Transverse colon (tissue), 4 donors: ENCODE results near the gene HBEGF. TPM values are rescaled to one million over a fixed set of nuclear protein-coding genes. Genes with fewer than 3 reads are reported as not detected.

ENCODE experiments used
- DNase-seq: peaks from one replicate; pipeline ENCODE4 v3.0.0-alpha.2; 2019
- H3K27ac ChIP-seq, 4 donors: fragments of 200-600 bp; sonication (generic); 2 replicates each; pipeline ENCODE4 v1.5.1; 2016 to 2018; ENCODE audit warnings: inconsistent platforms in 4 of 4
- H3K27me3 ChIP-seq: fragments of 200-600 bp; sonication (generic); 2 replicates; pipeline ENCODE4 v1.5.1; 2017; ENCODE audit warnings: inconsistent platforms
- H3K36me3 ChIP-seq, 4 donors: fragments of 200-600 bp; sonication (generic); 2 replicates each; pipeline ENCODE4 v1.5.1; 2017 to 2019; ENCODE audit warnings: inconsistent platforms in 4 of 4
- H3K4me1 ChIP-seq, 4 donors: fragments of 200-600 bp; sonication (generic); 2 replicates each; pipeline ENCODE4 v1.5.1; 2017 to 2020; ENCODE audit warnings: inconsistent platforms in 4 of 4
- H3K4me3 ChIP-seq, 4 donors: fragments of 200-600 bp; sonication (generic); 1 replicate in 1 of 4; 2 replicates in 3 of 4; pipeline versions ENCODE4 v1.5.1 to v1.6.1; 2017 to 2019; ENCODE audit warnings: inconsistent platforms in 4 of 4
- H3K9me3 ChIP-seq, 2 donors: fragments of 200-600 bp; sonication (generic); 2 replicates each; pipeline ENCODE4 v1.5.1; 2017 to 2019; ENCODE audit warnings: inconsistent platforms in 2 of 2
- CTCF ChIP-seq, 5 experiments: fragments of 200-600 bp in 3 of 5; fragments of 450-650 bp in 2 of 5; sonication (generic) in 3 of 5; IDR thresholded peaks; 1 replicate in 2 of 5; 2 replicates in 3 of 5; pipeline ENCODE4 v1.5.1; 2016 to 2017; ENCODE audit warnings: antibody characterized with exemption in 5 of 5, inconsistent platforms in 3 of 5, mild to moderate bottlenecking in 2 of 5, moderate library complexity in 1 of 5
- EP300 ChIP-seq: sonication (generic); formaldehyde crosslinking; IDR thresholded peaks from one replicate; pipeline ENCODE4 v1.6.1; 2017; ENCODE audit warnings: antibody characterized with exemption, low read depth
- POLR2A ChIP-seq: fragments of 450-650 bp; IDR thresholded peaks from one replicate; pipeline ENCODE4 v1.6.1; 2016; ENCODE audit warnings: antibody characterized with exemption, mild to moderate bottlenecking, moderate library complexity
- POLR2AphosphoS5 ChIP-seq, 3 donors: sonication (generic); formaldehyde crosslinking; IDR thresholded peaks; one replicate each; pipeline ENCODE4 v1.6.1; 2016; ENCODE audit warnings: antibody characterized with exemption in 3 of 3
- WGBS, 2 donors: methylation state at CpG; one replicate each; pipeline ENCODE4 v1.1.5; 2018; ENCODE audit warnings: low coverage in 1 of 2; 5-methylcytosine and 5-hydroxymethylcytosine counted together
- in situ Hi-C, 4 donors: fragments of 200-750 bp; cut with MboI; loops; one replicate each; pipeline versions ENCODE4 v1.15.0 to v1.15.1; 2017; ENCODE audit warnings: low sequenced_read_pairs in 3 of 4, low pct_ligation_motif_present in 1 of 4, low pct_unique_long_range_greater_than_20kb in 1 of 4
- intact Hi-C: fragments of 100-400 bp; cut with DNase I; formaldehyde crosslinking; loops from one replicate; pipeline ENCODE4 v1.15.1; 2023; ENCODE audit warnings: low total_unique reads
- total RNA-seq, 4 donors: library from RNA; depleted of rRNA; stranded (reverse); fragments of >200 nt; gene quantifications; one replicate each; pipeline ENCODE4 v1.1.0, GENCODE V29; 2016

Gene HBEGF
- total RNA-seq, 4 donors from 2014 or later = 10.5 to 40.0 (median 35.6) TPM

- no peaks in the 10 kb centered on the region for H3K27me3 ChIP-seq
- peaks cover 0 to 17% (median 2%) of the 10 kb centered on the region in 4 donors for H3K4me1 ChIP-seq
- no peak overlapping the region for H3K4me3 ChIP-seq
- DNase-seq = no peak
- in situ Hi-C loops = no loop called here
- no peaks in the 10 kb centered on the region for H3K9me3 ChIP-seq
- WGBS, 2 donors = 50 to 67% methylated on average over 1 to 5 of the region's 5 CpGs
- H3K27ac ChIP-seq = peak overlapping the region; percentile 41 to 81 (median 60)
- no peak for TF ChIP-seq CTCF (IDR thresholded peaks at IDR 0.05)
- peak in 1 of 3 donors; percentile 30 for TF ChIP-seq POLR2AphosphoS5 (IDR thresholded peaks at IDR 0.05)
- TF ChIP-seq POLR2A = no peak
- no peaks in the 10 kb centered on the region for H3K36me3 ChIP-seq
- intact Hi-C loops = no loop called here
Observed at GRCh38 chr5:140336388-140336787, 10.0 kb downstream of the HBEGF start.

GRCh38 chr5:140331638-140332037 lies 14.8 kb downstream of the HBEGF start:
- 93% methylated on average over 1 of the region's 1 CpG; no CpG with 5 or more reads in 1 of the 2 donors for WGBS, 2 donors
- no peaks in the 10 kb centered on the region for H3K27me3 ChIP-seq
- no peak overlapping the region for H3K4me3 ChIP-seq
- H3K9me3 ChIP-seq = no peaks in the 10 kb centered on the region
- H3K36me3 ChIP-seq = no peaks in the 10 kb centered on the region
- H3K4me1 ChIP-seq = peaks cover 0 to 8% (median 2%) of the 10 kb centered on the region in 4 donors
- H3K27ac ChIP-seq = no peak overlapping the region
- TF ChIP-seq POLR2AphosphoS5 (IDR thresholded peaks at IDR 0.05) (no peak), EP300 (no peak), POLR2A (no peak), CTCF (IDR thresholded peaks at IDR 0.05) (no peak)
- intact Hi-C loops (no loop called here), in situ Hi-C loops (no loop called here)
- DNase-seq = no peak

- in situ Hi-C loops = no loop called here
- Histone ChIP-seq H3K4me1 (no peaks in the 10 kb centered on the region), H3K27me3 (no peaks in the 10 kb centered on the region), H3K4me3 (no peak overlapping the region), H3K9me3 (no peaks in the 10 kb centered on the region), H3K27ac (no peak overlapping the region), H3K36me3 (no peaks in the 10 kb centered on the region)
- DNase-seq = no peak
- no peak for TF ChIP-seq POLR2AphosphoS5 (IDR thresholded peaks at IDR 0.05)
- TF ChIP-seq POLR2A = no peak
- TF ChIP-seq EP300 = no peak
- no peak for TF ChIP-seq CTCF (IDR thresholded peaks at IDR 0.05)
- intact Hi-C loops = no loop called here
- WGBS, 2 donors = 80 to 83% methylated on average over 2 to 5 of the region's 5 CpGs
Observed at GRCh38 chr5:140329739-140330481, 16.5 kb downstream of the HBEGF start.

- no peak overlapping the region for H3K27ac ChIP-seq
- H3K4me3 ChIP-seq = no peak overlapping the region
- no peaks in the 10 kb centered on the region for H3K27me3 ChIP-seq
- TF ChIP-seq POLR2A = no peak
- no peak for TF ChIP-seq CTCF (IDR thresholded peaks at IDR 0.05)
- no peak for TF ChIP-seq POLR2AphosphoS5 (IDR thresholded peaks at IDR 0.05)
- no peak for TF ChIP-seq EP300
- no peaks in the 10 kb centered on the region for H3K9me3 ChIP-seq
- intact Hi-C loops (no loop called here), in situ Hi-C loops (no loop called here)
- peaks cover 6 to 13% (median 9%) of the 10 kb centered on the region in 4 donors for H3K4me1 ChIP-seq
- 73 to 89% methylated on average over 6 to 8 of the region's 8 CpGs for WGBS, 2 donors
- no peaks in the 10 kb centered on the region for H3K36me3 ChIP-seq
- DNase-seq = no peak
Observed at GRCh38 chr5:140328036-140328764, 18.2 kb downstream of the HBEGF start.
